Esophagus mucosa (tissue), 1 donor: Measurements from ENCODE around the gene CEP44. TPM values are rescaled to one million over a fixed set of nuclear protein-coding genes. Genes with fewer than 3 reads are reported as not detected.
"Not testable (repeated sequence)": the region's sequence is repeated elsewhere in the genome, so short reads cannot be mapped to it uniquely, and the experiment has no call there.

Experiments
- ATAC-seq: fragments of 200-7000 bp; cut with Tn5 transposase; one replicate; pipeline ENCODE4 v1.9.1; 2020
- total RNA-seq: library from RNA; stranded (reverse); gene quantifications from one replicate; pipeline ENCODE4 v1.2.4, GENCODE V29; 2023
- donor health status: DM: yes; HTN: yes; CAD: no.

Gene CEP44
- total RNA-seq, 1 donor from 2014 or later = 9.9 TPM

DNA sequence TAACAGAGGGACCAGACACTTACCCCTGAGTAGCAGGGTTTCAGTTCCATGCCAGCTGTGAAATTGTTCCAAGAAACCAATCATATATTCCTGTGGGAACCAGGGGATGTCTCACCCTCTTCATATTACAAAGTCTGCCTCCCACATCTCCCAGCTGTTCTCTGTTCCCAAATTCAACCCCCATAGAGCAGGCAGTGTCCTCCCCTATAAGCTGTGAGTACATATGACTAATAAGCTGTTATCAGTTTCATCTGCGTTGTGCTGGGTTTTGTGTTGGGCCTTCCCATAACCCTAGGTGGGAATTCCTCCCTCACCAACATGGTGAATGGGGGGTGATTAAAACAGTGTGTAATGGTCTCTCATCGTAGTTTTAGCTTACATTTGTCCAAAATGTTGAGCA, 41.0 kb downstream of the CEP44 start:
- ATAC-seq = no peak

DNA sequence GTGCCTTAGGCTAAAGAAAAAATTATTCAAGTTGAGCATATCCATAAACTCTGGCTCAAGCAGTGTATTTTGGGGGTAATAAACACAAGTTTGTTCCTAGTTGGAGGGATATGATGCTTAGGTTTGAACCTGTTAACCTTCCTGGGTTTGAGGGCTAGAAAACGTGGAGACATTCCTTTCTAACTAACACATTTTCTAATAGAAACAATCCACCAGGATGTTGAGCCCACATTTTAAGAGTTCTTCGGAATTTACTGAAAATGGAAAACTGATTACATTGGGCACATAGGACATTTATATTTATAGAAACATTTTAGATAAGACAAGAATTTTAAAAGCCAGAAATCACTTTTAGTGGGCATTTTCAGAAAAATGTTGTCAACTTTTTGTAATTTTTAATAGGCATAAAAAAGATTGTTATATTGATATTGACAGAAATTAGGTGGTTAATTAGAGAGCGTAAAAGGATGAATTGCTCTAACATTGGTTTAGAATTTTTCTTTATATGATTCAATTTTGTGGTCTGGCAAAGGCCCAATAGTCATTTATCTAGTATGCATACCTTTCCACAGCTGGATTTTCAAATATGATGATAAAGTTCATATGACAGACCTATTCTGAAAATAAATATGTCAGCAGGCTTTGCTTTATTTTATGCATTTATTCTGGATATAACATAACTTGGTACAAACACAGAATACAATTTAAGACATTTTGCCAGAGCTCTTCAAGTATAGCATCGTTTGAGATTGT, 49.2 kb downstream of the CEP44 start:
- ATAC-seq = no peak

DNA sequence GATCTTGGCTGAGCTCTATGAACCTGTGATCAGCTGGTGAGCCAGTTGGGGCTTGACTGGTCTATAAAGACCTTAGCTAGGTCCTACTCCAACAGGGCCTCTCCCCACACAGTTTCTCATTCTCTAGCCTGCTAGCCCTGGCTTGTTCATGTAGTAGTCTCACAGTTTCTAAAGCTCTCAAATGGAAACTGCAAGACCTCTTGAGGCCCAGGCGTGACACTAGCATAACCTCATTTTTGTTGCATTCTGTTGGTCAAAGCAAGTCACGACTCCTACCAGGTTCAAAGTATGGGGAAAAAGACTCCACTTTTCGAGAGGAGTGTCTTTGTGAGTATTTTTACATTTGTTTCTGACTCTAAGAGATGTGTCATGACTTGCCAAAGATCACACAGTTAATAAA, 50.9 kb downstream of the CEP44 start:
- peak; percentile 99 for ATAC-seq

DNA sequence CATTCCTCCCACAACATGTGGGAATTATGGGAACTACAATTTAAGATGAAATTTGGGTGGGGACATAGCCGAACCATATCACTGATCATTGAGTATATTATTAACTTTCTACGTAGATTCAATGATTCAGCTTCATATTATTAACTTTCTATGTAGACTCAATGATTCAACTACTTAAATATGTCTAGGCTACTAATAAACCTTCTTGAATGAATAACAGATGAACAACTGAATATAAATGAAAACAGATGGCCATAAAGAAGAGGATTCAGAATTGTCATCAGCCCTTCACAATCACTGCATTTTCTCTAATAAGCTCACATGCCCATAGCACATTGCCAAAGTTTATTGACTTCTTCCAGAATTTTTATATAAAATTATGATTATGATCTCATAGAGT, 57.0 kb downstream of the CEP44 start:
- no peak for ATAC-seq

DNA sequence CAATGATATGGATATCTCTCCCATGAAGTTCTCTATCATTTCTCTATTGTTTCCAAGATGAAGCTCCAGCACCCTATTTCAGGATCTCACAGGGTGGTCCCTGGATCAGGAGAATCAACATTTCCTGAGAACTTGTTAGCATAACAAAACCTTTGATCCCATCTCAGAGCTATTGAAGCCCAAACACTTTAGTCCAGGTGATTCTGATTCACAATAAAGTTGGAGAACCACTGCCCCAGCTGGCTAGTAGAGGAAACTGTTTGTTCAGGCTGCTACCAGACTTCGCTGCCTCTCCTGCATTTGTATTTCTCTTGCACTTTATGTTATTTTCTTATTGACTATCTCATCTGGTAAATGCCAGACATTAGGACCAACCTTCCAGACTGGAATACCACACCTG, 65.4 kb downstream of the CEP44 start:
- no peak for ATAC-seq

DNA sequence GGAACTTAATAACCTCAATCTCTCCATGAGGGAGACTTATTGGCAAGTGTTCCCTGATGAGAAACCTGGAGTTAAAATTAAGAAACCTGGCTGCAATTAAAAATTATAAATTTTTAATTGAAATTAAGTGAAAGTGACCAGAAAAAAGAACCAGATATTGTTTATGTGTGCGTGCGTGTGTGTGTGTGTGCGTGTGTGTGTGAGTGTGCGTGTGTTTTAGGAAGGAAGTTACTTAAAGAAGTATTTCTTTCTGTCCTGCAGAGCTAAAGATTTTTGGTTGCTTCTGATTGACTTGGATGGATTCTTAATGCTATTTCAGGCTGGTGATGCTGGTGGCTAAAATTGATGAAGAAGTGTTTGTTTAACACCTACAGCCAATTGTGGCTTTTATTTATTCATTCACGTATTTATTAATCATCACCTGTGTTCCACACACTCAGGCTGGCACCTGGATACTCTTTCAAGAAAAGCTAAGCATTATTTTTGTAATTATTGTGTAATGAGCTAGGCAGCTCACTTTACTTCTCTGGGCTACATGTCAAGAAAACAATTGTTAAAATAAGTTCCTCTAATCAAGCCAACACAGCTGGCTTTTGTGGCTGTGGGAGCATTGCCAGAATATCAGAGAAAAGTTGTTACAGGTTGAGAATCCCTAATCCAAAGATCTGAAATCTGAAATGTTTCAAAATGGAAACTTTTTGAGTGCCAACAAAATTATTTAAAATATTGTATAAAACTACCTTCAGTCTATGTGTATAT, 68.5 kb downstream of the CEP44 start:
- ATAC-seq = no peak

DNA sequence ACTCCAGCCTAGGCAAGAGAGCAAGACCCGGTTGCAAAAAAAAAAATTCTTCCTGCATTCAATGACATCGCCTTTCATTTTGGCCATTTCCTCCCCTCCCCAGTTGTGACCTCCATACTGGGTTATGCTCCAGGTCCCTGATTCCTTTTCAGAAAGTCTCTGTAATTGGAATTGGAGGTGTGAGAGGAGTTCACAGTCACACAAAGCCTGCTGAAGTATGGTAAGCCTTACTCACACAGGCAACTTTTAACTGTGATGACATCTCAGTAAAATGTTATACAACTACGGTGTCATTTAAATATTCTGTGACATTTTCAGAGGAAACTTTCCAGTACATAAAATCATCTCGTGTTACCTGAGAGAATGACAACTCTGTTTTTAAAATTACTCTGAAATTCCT, 73.6 kb downstream of the CEP44 start:
- ATAC-seq = no peak

DNA sequence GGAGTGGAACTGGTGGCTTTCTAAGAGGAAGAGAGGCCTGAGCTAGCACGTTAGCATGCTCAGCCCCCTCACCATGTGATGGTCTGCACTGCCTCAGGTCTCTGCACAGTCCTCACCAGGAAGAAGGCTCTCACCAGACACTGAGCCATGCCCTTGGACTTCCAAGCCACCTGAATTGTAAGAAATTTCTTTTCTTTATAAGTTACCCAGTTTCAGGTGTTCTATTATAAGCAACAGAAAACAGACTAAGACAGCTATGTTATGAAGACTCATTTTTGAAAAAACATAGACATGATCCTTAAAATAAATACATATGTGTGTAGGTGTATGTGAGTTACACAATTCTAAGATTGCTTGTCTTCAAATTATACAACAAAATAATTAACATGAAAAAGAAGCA, 74.7 kb downstream of the CEP44 start:
- no peak for ATAC-seq

DNA sequence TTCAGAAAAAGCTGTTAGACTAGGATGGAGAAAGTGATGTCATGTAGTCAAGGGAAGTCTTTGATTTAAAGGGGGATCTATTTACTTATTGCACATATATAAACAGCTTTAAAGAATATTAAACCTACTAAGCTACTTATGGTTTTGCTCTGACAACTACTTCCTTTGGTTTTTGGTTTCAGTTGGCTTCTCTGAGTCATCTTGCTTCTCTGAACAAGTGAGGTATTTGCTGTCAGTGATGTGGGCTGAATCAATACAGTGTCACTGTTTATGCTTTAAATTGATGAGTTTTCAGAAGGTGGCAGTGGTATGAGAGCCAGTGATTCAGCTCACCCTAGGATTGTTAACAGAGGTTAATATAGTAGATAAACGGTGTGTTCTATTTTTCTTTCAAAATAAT, 75.1 kb downstream of the CEP44 start:
- peak; percentile 49 for ATAC-seq

DNA sequence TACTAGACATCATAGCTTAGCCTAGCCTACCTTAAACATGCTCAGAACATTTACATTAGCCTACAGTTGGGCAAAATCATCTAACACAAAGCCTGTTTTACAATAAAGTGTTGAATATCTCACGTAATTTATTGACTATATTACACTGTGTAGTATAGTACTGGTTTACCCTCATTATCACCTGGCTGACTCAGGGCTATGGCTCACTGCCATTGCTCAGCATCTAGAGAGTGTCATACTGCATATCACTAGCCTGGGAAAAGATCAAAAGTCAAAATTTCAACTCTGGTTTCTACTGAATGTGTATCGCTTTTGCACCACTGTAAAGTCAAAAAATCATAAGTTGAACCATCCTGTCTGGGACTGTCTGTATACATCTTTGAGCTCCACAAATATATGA, 78.6 kb downstream of the CEP44 start:
- peak; percentile 77 for ATAC-seq

DNA sequence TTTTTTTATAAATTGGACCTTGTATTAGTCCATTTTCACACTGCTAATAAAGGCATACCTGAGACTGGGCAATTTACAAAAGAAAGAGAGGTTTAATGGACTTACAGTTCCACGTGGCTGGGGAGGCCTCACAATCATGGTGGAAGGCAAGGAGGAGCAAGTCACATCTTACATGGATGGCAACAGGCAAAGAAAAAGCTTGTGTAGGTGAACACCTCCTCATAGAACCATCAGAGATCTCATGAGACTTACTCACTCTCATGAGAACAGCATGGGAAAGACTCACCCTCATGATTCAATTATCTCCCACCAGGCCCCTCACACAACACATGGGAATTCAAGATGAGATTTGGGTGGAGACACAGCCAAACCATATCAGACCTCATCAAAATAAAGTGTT, 80.1 kb downstream of the CEP44 start:
- not testable (repeated sequence) for ATAC-seq

DNA sequence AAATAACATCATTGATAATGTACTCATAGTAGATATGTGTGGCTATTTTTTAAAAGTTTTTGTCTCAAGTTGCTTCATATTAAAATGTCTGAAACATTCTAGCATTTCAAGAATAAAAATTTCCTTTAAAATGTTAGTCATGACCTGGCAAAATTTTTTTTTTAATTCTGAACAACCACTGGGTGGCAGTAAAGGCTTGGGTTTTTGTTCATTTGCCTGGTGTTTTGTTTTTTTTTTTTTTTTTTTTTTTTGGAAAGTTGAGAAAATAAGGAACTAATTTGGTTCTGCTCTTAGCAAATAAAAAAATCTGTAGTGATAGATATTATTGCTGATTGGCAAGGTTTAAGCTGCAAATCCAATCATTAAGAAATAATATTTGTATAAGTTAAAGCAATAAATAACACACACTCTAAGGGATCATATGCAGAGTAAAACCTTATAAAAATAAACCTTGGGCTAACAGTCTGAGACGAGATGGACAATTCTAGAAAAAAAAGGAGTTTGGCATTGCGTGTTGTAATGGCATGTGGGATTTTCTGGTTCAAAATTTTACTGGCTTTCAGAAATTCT, 81.4 kb downstream of the CEP44 start:
- no peak for ATAC-seq

DNA sequence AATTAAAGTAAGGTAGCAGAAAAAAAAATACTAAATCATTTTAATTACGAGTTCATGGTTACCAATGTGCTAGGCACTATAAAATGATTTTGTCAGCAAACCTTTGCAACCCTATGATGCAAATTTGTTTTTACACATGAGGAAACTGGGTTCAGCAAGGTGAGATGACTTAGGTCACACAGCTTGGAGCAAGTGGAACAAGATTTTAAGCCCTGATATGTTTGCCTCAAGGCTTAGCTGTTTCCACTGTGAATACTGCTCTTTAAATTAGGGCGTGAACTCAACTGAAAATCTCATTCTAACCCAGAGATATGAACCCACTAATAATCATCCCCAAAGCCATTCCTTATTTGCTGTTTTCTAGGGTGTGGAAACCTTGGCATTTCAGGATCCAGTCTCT, 86.3 kb downstream of the CEP44 start:
- peak; percentile 97 for ATAC-seq

DNA sequence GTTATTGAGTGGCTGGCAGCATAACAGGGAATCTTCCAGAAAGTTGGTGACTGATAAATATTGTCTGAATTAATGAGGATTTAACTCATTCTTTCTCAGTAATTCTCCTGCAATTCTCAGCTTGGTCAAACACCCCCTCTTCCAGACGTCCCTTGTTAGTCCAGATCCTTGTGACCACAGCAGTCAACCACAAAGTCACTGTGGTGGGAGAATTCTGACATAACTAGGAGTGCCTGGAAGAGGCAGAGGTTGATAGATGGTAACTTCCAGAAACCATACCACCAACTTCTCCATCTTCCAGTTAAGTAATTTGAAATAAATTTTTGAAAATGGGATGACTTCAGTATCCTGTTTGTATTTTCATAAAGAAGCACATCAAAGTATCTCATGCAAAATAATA, 90.1 kb downstream of the CEP44 start:
- no peak for ATAC-seq

DNA sequence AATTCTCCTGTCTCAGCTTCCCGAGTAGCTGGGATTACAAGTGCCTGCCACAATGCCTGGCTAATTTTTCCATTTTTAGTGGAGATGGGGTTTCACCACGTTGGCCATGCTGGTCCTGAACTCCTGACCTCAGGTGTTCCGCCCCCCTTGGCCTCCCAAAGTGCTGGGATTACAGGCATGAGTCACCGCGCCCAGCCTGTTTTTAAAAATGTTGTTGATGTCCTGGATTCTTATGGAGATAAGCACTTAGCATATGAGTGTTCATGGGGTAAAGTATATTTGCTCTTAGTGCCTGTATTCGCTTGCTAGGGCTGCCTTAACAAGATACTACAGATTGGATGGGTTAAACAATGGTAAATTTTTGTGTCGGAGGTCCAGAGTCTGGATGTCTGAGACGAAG, 91.7 kb downstream of the CEP44 start:
- ATAC-seq = no peak

DNA sequence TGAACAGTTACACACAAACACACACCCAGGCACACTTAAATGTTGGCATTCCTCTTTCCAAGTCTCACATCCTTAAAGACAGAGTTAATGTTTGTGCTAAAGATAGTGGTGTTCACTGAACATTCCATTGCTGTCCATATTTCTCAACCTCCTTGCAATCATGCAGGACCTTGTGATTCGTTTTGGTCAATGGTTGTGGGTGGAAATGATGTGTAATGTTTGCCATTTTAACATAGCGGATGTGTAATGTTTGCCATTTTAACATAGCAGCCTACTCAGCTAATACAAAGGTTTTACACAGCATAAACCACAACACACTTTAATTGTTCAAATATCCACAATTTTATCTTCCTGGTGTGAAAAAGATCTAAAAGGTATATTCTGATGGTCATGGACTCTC, 93.9 kb downstream of the CEP44 start:
- ATAC-seq = no peak

DNA sequence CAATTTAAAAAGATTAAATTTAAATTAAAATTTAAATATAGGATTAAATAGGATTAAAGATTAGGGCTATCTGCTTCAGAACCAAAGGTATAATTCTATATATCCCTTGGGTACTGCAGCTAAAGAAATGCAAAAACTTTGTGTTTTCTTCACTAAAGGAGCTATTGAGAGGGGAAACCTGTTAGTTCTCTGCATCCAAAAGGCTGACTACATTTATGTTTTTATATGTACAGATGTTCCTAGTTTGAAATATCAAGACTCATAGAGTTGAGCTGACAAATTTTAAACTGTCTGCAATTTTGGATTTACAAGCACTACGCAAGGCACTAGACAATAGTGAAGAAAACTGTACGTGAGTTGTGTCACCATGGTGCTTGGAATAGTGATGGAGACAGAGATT, 95.2 kb downstream of the CEP44 start:
- ATAC-seq = no peak

DNA sequence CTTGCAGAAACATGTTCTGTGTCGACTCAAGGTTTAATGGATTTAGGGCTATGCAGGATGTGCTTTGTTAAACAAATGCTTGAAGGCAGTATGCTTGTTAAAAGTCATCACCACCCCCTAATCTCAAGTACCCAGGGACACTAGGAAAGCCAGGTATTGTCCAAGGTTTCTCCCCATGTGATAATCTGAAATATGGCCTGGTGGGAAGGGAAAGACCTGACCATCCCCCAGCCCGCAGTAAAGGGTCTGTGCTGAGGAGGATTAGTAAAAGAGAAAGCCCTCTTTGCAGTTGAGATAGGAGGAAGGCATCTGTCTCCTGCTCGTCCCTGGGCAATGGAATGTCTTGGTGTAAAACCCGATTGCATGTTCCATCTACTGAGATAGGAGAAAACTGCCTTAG, 96.5 kb downstream of the CEP44 start:
- ATAC-seq = not testable (repeated sequence)

DNA sequence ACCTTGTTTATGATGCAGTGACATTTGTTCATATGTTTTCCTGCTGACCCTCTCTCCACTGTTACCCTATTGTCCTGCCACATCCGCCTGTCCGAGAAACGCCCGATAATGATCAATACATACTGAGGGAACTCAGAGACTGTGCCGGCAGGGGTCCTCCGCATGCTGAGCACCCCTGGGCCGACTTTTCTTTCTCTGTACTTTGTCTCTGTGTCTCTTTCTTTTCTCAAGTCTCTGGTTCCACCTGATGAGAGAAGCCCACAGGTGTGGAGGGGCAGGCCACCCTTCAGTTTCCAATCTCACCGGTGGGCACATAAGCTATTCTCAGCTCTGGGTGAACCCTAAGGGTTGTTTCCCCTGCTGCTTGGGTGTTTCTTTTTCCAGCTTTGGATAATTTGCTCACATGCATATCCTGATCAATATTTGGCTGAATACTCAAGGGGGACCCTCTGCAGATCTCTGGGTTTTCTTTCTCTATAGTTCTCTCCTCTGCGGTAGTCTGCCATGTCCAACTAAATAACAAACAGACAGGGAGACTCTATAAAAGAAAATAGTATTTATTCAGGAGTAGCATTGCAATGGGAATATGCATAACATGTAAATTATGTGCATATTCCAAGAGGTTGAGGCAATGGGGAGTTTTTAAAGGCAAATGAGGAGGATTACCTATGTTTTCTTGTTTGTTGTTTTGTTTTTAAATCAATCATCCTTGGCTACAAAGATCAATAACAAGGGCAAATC, 97.2 kb downstream of the CEP44 start:
- ATAC-seq = no peak

DNA sequence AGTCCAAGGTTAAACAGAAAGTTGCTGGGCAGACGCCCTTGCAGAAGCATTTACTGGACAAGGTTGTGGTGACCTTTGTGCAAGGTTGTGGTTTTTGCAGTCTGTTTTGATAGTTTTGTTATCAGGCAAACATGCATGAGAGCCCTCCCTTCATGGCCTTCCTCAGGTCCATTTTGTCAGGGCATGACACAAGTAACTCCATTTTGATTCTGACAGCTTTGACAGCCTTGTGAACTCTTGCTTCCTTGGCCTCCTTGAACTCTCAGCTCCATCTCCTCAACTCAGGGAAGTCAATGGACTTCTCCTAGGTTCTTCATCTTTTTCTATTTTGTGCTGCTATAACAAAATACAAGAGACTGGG, 97.7 kb downstream of the CEP44 start:
- no peak for ATAC-seq
